ENCODE measurements around the gene GMEB2.

Gene GMEB2

GRCh38 chr20:63579017-63579694, 47.7 kb downstream of the GMEB2 start:
- Histone ChIP-seq H3K4me2 (no peak overlapping the region), H4K20me1 (ENCODE audit: insufficient read depth) (no peaks in the 10 kb centered on the region), H3K4me1 (ENCODE audit: low read depth, poor library complexity, severe bottlenecking) (peaks cover 6% of the 10 kb centered on the region), H3K36me3 (ENCODE audit: insufficient read depth) (no peaks in the 10 kb centered on the region), H3K4me3 (IDR thresholded peaks at IDR 0.05; ENCODE audit: insufficient read depth, low read depth, low read length) (no peak overlapping the region), H3K79me2 (ENCODE audit: insufficient read depth, low read depth) (no peaks in the 10 kb centered on the region), H3K27me3 (ENCODE audit: insufficient read depth, low read depth) (peaks cover 86% of the 10 kb centered on the region), H3K9ac (no peak overlapping the region), H2AFZ (ENCODE audit: low read depth) (no peak overlapping the region), H3K27ac (no peak overlapping the region)
- no peak for TF ChIP-seq CTCF (conservative IDR thresholded peaks at IDR 0.05; ENCODE audit: low read depth, low read length)

- peaks cover 83% of the 10 kb centered on the region for H3K27me3 ChIP-seq (ENCODE audit: insufficient read depth, low read depth)
- peaks cover 6% of the 10 kb centered on the region for H3K4me1 ChIP-seq (ENCODE audit: low read depth, poor library complexity, severe bottlenecking)
- H2AFZ ChIP-seq (ENCODE audit: low read depth) = no peak overlapping the region
- no peak overlapping the region for H3K9ac ChIP-seq
- H3K4me2 ChIP-seq = no peak overlapping the region
- H4K20me1 ChIP-seq (ENCODE audit: insufficient read depth) = no peaks in the 10 kb centered on the region
- H3K79me2 ChIP-seq (ENCODE audit: insufficient read depth, low read depth) = no peaks in the 10 kb centered on the region
- no peak for TF ChIP-seq CTCF (conservative IDR thresholded peaks at IDR 0.05; ENCODE audit: low read depth, low read length)
- H3K4me3 ChIP-seq (IDR thresholded peaks at IDR 0.05; ENCODE audit: insufficient read depth, low read depth, low read length) = no peak overlapping the region
- no peak overlapping the region for H3K27ac ChIP-seq
- H3K36me3 ChIP-seq (ENCODE audit: insufficient read depth) = no peaks in the 10 kb centered on the region
Measured at GRCh38 chr20:63578224-63579016, 48.5 kb downstream of the GMEB2 start.

- H3K27ac ChIP-seq = no peak overlapping the region
- TF ChIP-seq CTCF (conservative IDR thresholded peaks at IDR 0.05; ENCODE audit: low read depth, low read length) = no peak
- no peaks in the 10 kb centered on the region for H3K79me2 ChIP-seq (ENCODE audit: insufficient read depth, low read depth)
- no peak overlapping the region for H3K4me3 ChIP-seq (IDR thresholded peaks at IDR 0.05; ENCODE audit: insufficient read depth, low read depth, low read length)
- H3K27me3 ChIP-seq (ENCODE audit: insufficient read depth, low read depth) = peaks cover 80% of the 10 kb centered on the region
- no peak overlapping the region for H3K4me2 ChIP-seq
- no peaks in the 10 kb centered on the region for H3K36me3 ChIP-seq (ENCODE audit: insufficient read depth)
- H3K9ac ChIP-seq = no peak overlapping the region
- H4K20me1 ChIP-seq (ENCODE audit: insufficient read depth) = no peaks in the 10 kb centered on the region
- no peak overlapping the region for H2AFZ ChIP-seq (ENCODE audit: low read depth)
- H3K4me1 ChIP-seq (ENCODE audit: low read depth, poor library complexity, severe bottlenecking) = peaks cover 6% of the 10 kb centered on the region
Measured at GRCh38 chr20:63577317-63577894, 49.5 kb downstream of the GMEB2 start.

GRCh38 chr20:63576311-63576710, 50.6 kb downstream of the GMEB2 start:
- peaks cover 69% of the 10 kb centered on the region for H3K27me3 ChIP-seq (ENCODE audit: insufficient read depth, low read depth)

More at GRCh38 chr20:63576311-63576710, 50.6 kb downstream of the GMEB2 start:
- Histone ChIP-seq H3K4me3 (IDR thresholded peaks at IDR 0.05; ENCODE audit: insufficient read depth, low read depth, low read length) (no peak overlapping the region), H3K27ac (no peak overlapping the region), H3K9ac (no peak overlapping the region), H3K4me1 (ENCODE audit: low read depth, poor library complexity, severe bottlenecking) (peaks cover 6% of the 10 kb centered on the region), H3K4me2 (no peak overlapping the region), H4K20me1 (ENCODE audit: insufficient read depth) (no peaks in the 10 kb centered on the region), H3K36me3 (ENCODE audit: insufficient read depth) (no peaks in the 10 kb centered on the region), H3K79me2 (ENCODE audit: insufficient read depth, low read depth) (no peaks in the 10 kb centered on the region), H2AFZ (ENCODE audit: low read depth) (no peak overlapping the region)
- no peak for TF ChIP-seq CTCF (conservative IDR thresholded peaks at IDR 0.05; ENCODE audit: low read depth, low read length)

Measured in KMS-11 (cell line).